Measurements from ENCODE around the gene AKAP6. TPM values are rescaled to one million over a fixed set of nuclear protein-coding genes. Genes with fewer than 3 reads are reported as not detected.

The AKAP6 gene
- total RNA-seq, 2 donors from 2014 or later, result 112 to 117 TPM

- Histone ChIP-seq H3K36me3 (no peaks in the 10 kb centered on the region), H3K4me3 (no peak overlapping the region), H3K9me3 (no peaks in the 10 kb centered on the region), H3K4me1 (peaks cover 0 to 6% of the 10 kb centered on the region in 2 donors), H3K27me3 (no peaks in the 10 kb centered on the region), H3K27ac (peak overlapping the region in 1 of 2 donors; percentile 49)
- no peak for TF ChIP-seq CTCF (IDR thresholded peaks at IDR 0.05)
- DNase-seq (ENCODE audit: low spot score), result no peak
Observed at GRCh38 chr14:32303865-32304264, 25.2 kb upstream of the AKAP6 start.

GRCh38 chr14:32304296-32304695, 24.8 kb upstream of the AKAP6 start:
- Histone ChIP-seq H3K36me3 (no peaks in the 10 kb centered on the region), H3K4me1 (peaks cover 0 to 6% of the 10 kb centered on the region in 2 donors), H3K27me3 (no peaks in the 10 kb centered on the region), H3K9me3 (no peaks in the 10 kb centered on the region), H3K4me3 (no peak overlapping the region), H3K27ac (peak overlapping the region in 1 of 2 donors; percentile 49)
- TF ChIP-seq CTCF (IDR thresholded peaks at IDR 0.05), result no peak
- DNase-seq (ENCODE audit: low spot score), result no peak

GRCh38 chr14:32306549-32306948, 22.5 kb upstream of the AKAP6 start:
- TF ChIP-seq CTCF (IDR thresholded peaks at IDR 0.05), result no peak
- H3K9me3 ChIP-seq, result no peaks in the 10 kb centered on the region
- H3K27ac ChIP-seq, result no peak overlapping the region
- H3K36me3 ChIP-seq, result no peaks in the 10 kb centered on the region
- no peak overlapping the region for H3K4me3 ChIP-seq
- H3K4me1 ChIP-seq, result peaks cover 0 to 3% of the 10 kb centered on the region in 2 donors
- DNase-seq (ENCODE audit: low spot score), result no peak
- H3K27me3 ChIP-seq, result no peaks in the 10 kb centered on the region

GRCh38 chr14:32307881-32308582, 21.1 kb upstream of the AKAP6 start:
- peaks cover 0 to 6% of the 10 kb centered on the region in 2 donors for H3K4me1 ChIP-seq
- TF ChIP-seq CTCF (IDR thresholded peaks at IDR 0.05), result no peak
- no peak for DNase-seq (ENCODE audit: low spot score)

GRCh38 chr14:32310876-32311275, 18.2 kb upstream of the AKAP6 start:
- no peak for DNase-seq (ENCODE audit: low spot score)
- no peak overlapping the region for H3K4me3 ChIP-seq
- H3K27ac ChIP-seq, result peak overlapping the region in 1 of 2 donors; percentile 41
- TF ChIP-seq CTCF (IDR thresholded peaks at IDR 0.05), result no peak
- H3K9me3 ChIP-seq, result no peaks in the 10 kb centered on the region
- peaks cover 0 to 6% of the 10 kb centered on the region in 2 donors for H3K4me1 ChIP-seq
- no peaks in the 10 kb centered on the region for H3K27me3 ChIP-seq
- H3K36me3 ChIP-seq, result no peaks in the 10 kb centered on the region

More at GRCh38 chr14:32307881-32308582, 21.1 kb upstream of the AKAP6 start:
- H3K36me3 ChIP-seq, result no peaks in the 10 kb centered on the region
- no peak overlapping the region for H3K4me3 ChIP-seq
- H3K9me3 ChIP-seq, result no peaks in the 10 kb centered on the region
- H3K27me3 ChIP-seq, result no peaks in the 10 kb centered on the region
- H3K27ac ChIP-seq, result no peak overlapping the region

Measured in right atrium auricular region (tissue), 2 donors.